ENCODE measurements around the gene CSTPP1.

The CSTPP1 gene

GRCh38 chr11:47144541-47144940, 208.0 kb downstream of the CSTPP1 start:
- TF ChIP-seq CTCF (IDR thresholded peaks at IDR 0.05; ENCODE audit: low read depth, low read length, missing control alignments), result no peak
- no peak for DNase-seq
- H3K36me3 ChIP-seq (replicated peaks), result no peaks in the 10 kb centered on the region
- no peak overlapping the region for H3K4me3 ChIP-seq (ENCODE audit: low read depth, low read length)
- H3K27ac ChIP-seq, result no peak overlapping the region
- in situ Hi-C loops (cut with HindIII; ENCODE audit: low pct_ligation_motif_present, low sequenced_read_pairs), result loop anchor here (25.0 kb wide), 1 partner anchor 232 kb away; the partner anchor contains the start of gene LRP4
- no peaks in the 10 kb centered on the region for H3K27me3 ChIP-seq (replicated peaks)

- in situ Hi-C loops (cut with HindIII; ENCODE audit: low pct_ligation_motif_present, low sequenced_read_pairs), result loop anchor here (25.0 kb wide), 1 partner anchor 235 kb away; the partner anchor contains the start of gene LRP4
- no peak for DNase-seq
- H3K27me3 ChIP-seq (replicated peaks), result no peaks in the 10 kb centered on the region
- H3K36me3 ChIP-seq (replicated peaks), result no peaks in the 10 kb centered on the region
- H3K27ac ChIP-seq, result no peak overlapping the region
- no peak overlapping the region for H3K4me3 ChIP-seq (ENCODE audit: low read depth, low read length)
- no peak for TF ChIP-seq CTCF (IDR thresholded peaks at IDR 0.05; ENCODE audit: low read depth, low read length, missing control alignments)
Observed at GRCh38 chr11:47147250-47147649, 210.7 kb downstream of the CSTPP1 start.

GRCh38 chr11:47147681-47148080, 211.1 kb downstream of the CSTPP1 start:
- TF ChIP-seq CTCF (IDR thresholded peaks at IDR 0.05; ENCODE audit: low read depth, low read length, missing control alignments), result no peak
- H3K27me3 ChIP-seq (replicated peaks), result no peaks in the 10 kb centered on the region
- H3K4me3 ChIP-seq (ENCODE audit: low read depth, low read length), result no peak overlapping the region
- H3K27ac ChIP-seq, result no peak overlapping the region
- no peaks in the 10 kb centered on the region for H3K36me3 ChIP-seq (replicated peaks)
- in situ Hi-C loops (cut with HindIII; ENCODE audit: low pct_ligation_motif_present, low sequenced_read_pairs), result loop anchor here (25.0 kb wide), 1 partner anchor 235 kb away; the partner anchor contains the start of gene LRP4
- DNase-seq, result no peak

GRCh38 chr11:47148270-47148669, 211.7 kb downstream of the CSTPP1 start:
- no peaks in the 10 kb centered on the region for H3K36me3 ChIP-seq (replicated peaks)
- in situ Hi-C loops (cut with HindIII; ENCODE audit: low pct_ligation_motif_present, low sequenced_read_pairs), result loop anchor here (25.0 kb wide), 1 partner anchor 236 kb away; the partner anchor contains the start of gene LRP4
- no peak overlapping the region for H3K4me3 ChIP-seq (ENCODE audit: low read depth, low read length)
- DNase-seq, result no peak
- no peak overlapping the region for H3K27ac ChIP-seq
- TF ChIP-seq CTCF (IDR thresholded peaks at IDR 0.05; ENCODE audit: low read depth, low read length, missing control alignments), result no peak
- no peaks in the 10 kb centered on the region for H3K27me3 ChIP-seq (replicated peaks)

- no peaks in the 10 kb centered on the region for H3K36me3 ChIP-seq (replicated peaks)
- TF ChIP-seq CTCF (IDR thresholded peaks at IDR 0.05; ENCODE audit: low read depth, low read length, missing control alignments), result no peak
- H3K4me3 ChIP-seq (ENCODE audit: low read depth, low read length), result no peak overlapping the region
Observed at GRCh38 chr11:47148903-47149531, 212.5 kb downstream of the CSTPP1 start.

More at GRCh38 chr11:47148903-47149531, 212.5 kb downstream of the CSTPP1 start:
- no peak overlapping the region for H3K27ac ChIP-seq
- in situ Hi-C loops (cut with HindIII; ENCODE audit: low pct_ligation_motif_present, low sequenced_read_pairs), result loop anchor here (25.0 kb wide), 1 partner anchor 237 kb away; the partner anchor contains the start of gene LRP4
- H3K27me3 ChIP-seq (replicated peaks), result no peaks in the 10 kb centered on the region
- DNase-seq, result no peak

All from brain microvascular endothelial cell (primary cell).